GM12878 (cell line): ENCODE results near the gene ANKRD31. TPM values are rescaled to one million over a fixed set of nuclear protein-coding genes. Genes with fewer than 3 reads are reported as not detected.

Experiments used
- ATAC-seq: fragments of 200-7000 bp; cut with Tn5 transposase; 3 replicates; pipeline ENCODE4 v1.9.1; 2020; ENCODE audit warnings: mild to moderate bottlenecking, moderate library complexity
- BruUV-seq: library from RNA; stranded (reverse); fragments of 400-500 nt; replicated peaks from 2 replicates; lab custom pipeline; 2021; lab: Mats Ljungman, UMichigan
- CTCF ChIA-PET: fragments of 300-600 bp; sonication (Branson Sonifier 250); formaldehyde crosslinking; extraction: SDS; loops from one replicate; lab custom pipeline; 2021; ENCODE audit warnings: inconsistent platforms; lab: Yijun Ruan, JAX
- POLR2A ChIA-PET: fragments of 350-600 bp; formaldehyde crosslinking; extraction: SDS; loops from one replicate; lab custom pipeline; 2021; ENCODE audit warnings: inconsistent platforms; lab: Charles Lee
- RAD21 ChIA-PET: fragments of 300-600 bp; sonication (Branson Sonifier 250); formaldehyde crosslinking; loops from one replicate; lab custom pipeline; 2023; ENCODE audit warnings: antibody characterized with exemption; ENCODE audit not compliant: unreplicated experiment; lab: Charles Lee
- SMC1A ChIA-PET: fragments of 300-600 bp; sonication (Branson Sonifier 250); formaldehyde crosslinking; loops from one replicate; lab custom pipeline; 2023; ENCODE audit not compliant: unreplicated experiment, uncharacterized antibody; lab: Charles Lee
- DNase-seq: peaks from one replicate; pipeline ENCODE4 v3.0.0-alpha.2; 2011; ENCODE audit warnings: low read depth, low spot score
- FAIRE-seq: peaks from 3 replicates; lab custom pipeline; 2011; peaks lifted over from hg19 to GRCh38; lab: Jason Lieb, UNC
- H2AFZ ChIP-seq: 2 replicates; pipeline ENCODE4 v1.6.0; 2011; ENCODE audit warnings: low read depth, low read length, control low read depth; ENCODE audit not compliant: control insufficient read depth
- H3K27ac ChIP-seq: 2 replicates; pipeline ENCODE4 v1.5.1; 2011; ENCODE audit warnings: control low read depth; ENCODE audit not compliant: control insufficient read depth, insufficient read depth
- H3K27me3 ChIP-seq, 2 experiments: replicated peaks in 1 of 2; 2 replicates each; pipeline versions ENCODE4 v1.6.0 to v1.6.1; 2011; ENCODE audit warnings: low read length in 1 of 2; ENCODE audit not compliant: control insufficient read depth in 2 of 2, insufficient read depth in 2 of 2
- H3K36me3 ChIP-seq, 2 experiments: 2 replicates each; pipeline ENCODE4 v1.5.1; 2011; ENCODE audit warnings: low read length in 1 of 2; ENCODE audit not compliant: control insufficient read depth in 2 of 2, insufficient read depth in 2 of 2
- H3K4me1 ChIP-seq: 2 replicates; pipeline ENCODE4 v1.6.1; 2011; ENCODE audit warnings: mild to moderate bottlenecking, low read length, moderate library complexity, mixed read lengths; ENCODE audit not compliant: control insufficient read depth, insufficient read depth
- H3K4me2 ChIP-seq: 2 replicates; pipeline ENCODE4 v1.6.0; 2011; ENCODE audit warnings: control low read depth; ENCODE audit not compliant: control insufficient read depth, insufficient read depth
- H3K4me3 ChIP-seq: fragments of 200-600 bp; sonication (generic); 2 replicates; pipeline ENCODE4 v1.5.1; 2016
- H3K79me2 ChIP-seq: 2 replicates; pipeline ENCODE4 v1.6.0; 2011; ENCODE audit warnings: low read length; ENCODE audit not compliant: control insufficient read depth, insufficient read depth
- H3K9ac ChIP-seq: 2 replicates; pipeline ENCODE4 v1.8.0; 2011; ENCODE audit warnings: low read length, control low read depth, mixed read lengths; ENCODE audit not compliant: control insufficient read depth, insufficient read depth
- H3K9me3 ChIP-seq: replicated peaks from 3 replicates; pipeline ENCODE4 v1.5.1; 2011; ENCODE audit warnings: mild to moderate bottlenecking, low read length; ENCODE audit not compliant: control insufficient read depth, insufficient read depth
- H4K20me1 ChIP-seq: 2 replicates; pipeline ENCODE4 v1.6.0; 2011; ENCODE audit not compliant: control insufficient read depth, insufficient read depth
- ATF7 ChIP-seq: fragments of 450-650 bp; IDR thresholded peaks from 2 replicates; pipeline ENCODE4 v1.6.1; 2016; ENCODE audit warnings: low read depth, mild to moderate bottlenecking
- BMI1 ChIP-seq: fragments of 450-650 bp; IDR thresholded peaks from 2 replicates; pipeline ENCODE4 v1.6.1; 2016; ENCODE audit warnings: mild to moderate bottlenecking, moderate library complexity, borderline replicate concordance
- CREB1 ChIP-seq: IDR thresholded peaks from 2 replicates; pipeline ENCODE4 v1.6.1; 2012; ENCODE audit warnings: low read depth, mild to moderate bottlenecking, inconsistent platforms
- EED ChIP-seq: sonication (generic); IDR thresholded peaks from 2 replicates; pipeline ENCODE4 v1.6.1; 2016; ENCODE audit warnings: antibody characterized with exemption, low read depth
- ETV6 ChIP-seq, 2 experiments: fragments of 450-650 bp in 1 of 2; IDR thresholded peaks in 1 of 2; conservative IDR thresholded peaks in 1 of 2; 2 replicates each; pipeline ENCODE4 v1.6.1; 2014; ENCODE audit warnings: antibody characterized with exemption in 1 of 2, borderline replicate concordance in 1 of 2, low read depth in 1 of 2, mild to moderate bottlenecking in 1 of 2, moderate library complexity in 1 of 2
- JUNB ChIP-seq: IDR thresholded peaks from 2 replicates; pipeline ENCODE4 v1.6.1; 2016; ENCODE audit warnings: antibody characterized with exemption, mild to moderate bottlenecking
- WGBS: methylation state at CpG from one replicate; pipeline ENCODE4 v1.1.6; 2016; ENCODE audit warnings: low lambda C conversion rate; ENCODE audit not compliant: insufficient replicate concordance, insufficient coverage; ENCODE audit errors: missing lambda C conversion rate; 5-methylcytosine and 5-hydroxymethylcytosine counted together
- in situ Hi-C: fragments of 300-500 bp; cut with MboI; formaldehyde crosslinking; loops from 9 replicates; pipeline ENCODE4 v1.14.3; 2018; ENCODE audit warnings: mixed read lengths
- intact Hi-C: fragments of 100-400 bp; cut with micrococcal nuclease; formaldehyde crosslinking; loops from one replicate; pipeline ENCODE4 v1.14.2; 2022; ENCODE audit not compliant: unreplicated experiment
- polyA plus RNA-seq, 11 experiments: library from polyadenylated mRNA; depleted of rRNA in 4 of 11; unstranded in 6 of 11; stranded (reverse) in 5 of 11; fragments of >200 nt; fragmentation: Nextera tagmentation in 4 of 11; fragmentation: Illumina TruSeq in 1 of 11; extraction: Ambion mirVana in 4 of 11; extraction: Trizol in 1 of 11; gene quantifications; 1 replicate in 1 of 11; 2 replicates in 10 of 11; pipeline versions ENCODE4 v1.2.1 to v1.2.3, GENCODE V29; 2011 to 2016; ENCODE audit warnings: inconsistent platforms in 2 of 11, missing spikeins in 2 of 11, low read depth in 1 of 11
- total RNA-seq, 4 experiments: library from RNA; depleted of rRNA in 3 of 4; stranded (reverse); fragments of >200 nt in 3 of 4; fragmentation: Illumina TruSeq in 1 of 4; extraction: Trizol in 1 of 4; gene quantifications; 2 replicates each; pipeline versions ENCODE4 v1.2.1 to v1.2.3, GENCODE V29; 2013 to 2021
- TF ChIP-seq, protein P1 (sequence below): IDR thresholded peaks from 2 replicates; pipeline ENCODE4 v1.6.1; 2012; ENCODE audit warnings: improper control_type of control experiment, low read depth, low read length; ENCODE audit not compliant: insufficient replicate concordance
- TF ChIP-seq, protein P2 (sequence below): IDR thresholded peaks from 2 replicates; pipeline ENCODE4 v1.6.1; 2011; ENCODE audit warnings: low read depth, mild to moderate bottlenecking, low read length, moderate library complexity, borderline replicate concordance; ENCODE audit errors: extremely low read depth
- TF ChIP-seq, protein P3 (sequence below): fragments of 150-350 bp; IDR thresholded peaks from 2 replicates; pipeline ENCODE4 v1.6.1; 2016; ENCODE audit warnings: low read depth, low read length
- TF ChIP-seq, protein P4 (sequence below): IDR thresholded peaks from 2 replicates; pipeline ENCODE4 v1.6.1; 2011; ENCODE audit warnings: borderline replicate concordance, low read depth, mild to moderate bottlenecking, moderate library complexity, mixed read lengths, low read length; ENCODE audit not compliant: insufficient read depth; ENCODE audit errors: extremely low read length

Gene ANKRD31
- total and polyA plus RNA-seq, 10 of the 15 experiments (the other 5 are each of a cell fraction or from before 2014, with no cell fraction given): under 0.01 to 0.10 (median 0.04) TPM; not detected in 3

DNA sequence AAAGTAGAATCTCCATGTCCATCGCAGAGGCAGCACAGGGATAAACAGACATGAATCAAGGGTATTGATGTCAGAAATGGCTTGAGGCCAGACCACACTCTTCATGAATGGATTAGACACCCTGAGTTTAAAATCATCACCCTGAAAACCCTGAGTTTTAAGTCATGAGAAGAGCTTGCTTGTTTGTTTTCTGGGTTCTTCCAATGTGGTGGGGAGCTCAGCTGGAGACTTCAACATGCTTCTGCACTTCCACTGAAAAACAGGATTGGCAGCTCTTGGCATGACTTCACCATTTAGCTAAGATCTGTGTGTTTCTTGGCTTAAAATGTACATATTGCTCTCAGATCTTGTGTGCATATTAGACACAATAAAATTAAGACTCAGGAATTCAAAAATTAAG is 194.2 kb downstream of the ANKRD31 start:
- Histone ChIP-seq H3K4me1 (peaks cover 4% of the 10 kb centered on the region; the same call in 1 of the 2 replicates), H3K27ac (no peak overlapping the region), H4K20me1 (no peaks in the 10 kb centered on the region), H3K9ac (no peak overlapping the region)
- ChIA-PET POLR2A (no interaction called here), CTCF (no interaction called here)
- TF ChIP-seq BMI1: no peak
- TF ChIP-seq, protein P1, sequence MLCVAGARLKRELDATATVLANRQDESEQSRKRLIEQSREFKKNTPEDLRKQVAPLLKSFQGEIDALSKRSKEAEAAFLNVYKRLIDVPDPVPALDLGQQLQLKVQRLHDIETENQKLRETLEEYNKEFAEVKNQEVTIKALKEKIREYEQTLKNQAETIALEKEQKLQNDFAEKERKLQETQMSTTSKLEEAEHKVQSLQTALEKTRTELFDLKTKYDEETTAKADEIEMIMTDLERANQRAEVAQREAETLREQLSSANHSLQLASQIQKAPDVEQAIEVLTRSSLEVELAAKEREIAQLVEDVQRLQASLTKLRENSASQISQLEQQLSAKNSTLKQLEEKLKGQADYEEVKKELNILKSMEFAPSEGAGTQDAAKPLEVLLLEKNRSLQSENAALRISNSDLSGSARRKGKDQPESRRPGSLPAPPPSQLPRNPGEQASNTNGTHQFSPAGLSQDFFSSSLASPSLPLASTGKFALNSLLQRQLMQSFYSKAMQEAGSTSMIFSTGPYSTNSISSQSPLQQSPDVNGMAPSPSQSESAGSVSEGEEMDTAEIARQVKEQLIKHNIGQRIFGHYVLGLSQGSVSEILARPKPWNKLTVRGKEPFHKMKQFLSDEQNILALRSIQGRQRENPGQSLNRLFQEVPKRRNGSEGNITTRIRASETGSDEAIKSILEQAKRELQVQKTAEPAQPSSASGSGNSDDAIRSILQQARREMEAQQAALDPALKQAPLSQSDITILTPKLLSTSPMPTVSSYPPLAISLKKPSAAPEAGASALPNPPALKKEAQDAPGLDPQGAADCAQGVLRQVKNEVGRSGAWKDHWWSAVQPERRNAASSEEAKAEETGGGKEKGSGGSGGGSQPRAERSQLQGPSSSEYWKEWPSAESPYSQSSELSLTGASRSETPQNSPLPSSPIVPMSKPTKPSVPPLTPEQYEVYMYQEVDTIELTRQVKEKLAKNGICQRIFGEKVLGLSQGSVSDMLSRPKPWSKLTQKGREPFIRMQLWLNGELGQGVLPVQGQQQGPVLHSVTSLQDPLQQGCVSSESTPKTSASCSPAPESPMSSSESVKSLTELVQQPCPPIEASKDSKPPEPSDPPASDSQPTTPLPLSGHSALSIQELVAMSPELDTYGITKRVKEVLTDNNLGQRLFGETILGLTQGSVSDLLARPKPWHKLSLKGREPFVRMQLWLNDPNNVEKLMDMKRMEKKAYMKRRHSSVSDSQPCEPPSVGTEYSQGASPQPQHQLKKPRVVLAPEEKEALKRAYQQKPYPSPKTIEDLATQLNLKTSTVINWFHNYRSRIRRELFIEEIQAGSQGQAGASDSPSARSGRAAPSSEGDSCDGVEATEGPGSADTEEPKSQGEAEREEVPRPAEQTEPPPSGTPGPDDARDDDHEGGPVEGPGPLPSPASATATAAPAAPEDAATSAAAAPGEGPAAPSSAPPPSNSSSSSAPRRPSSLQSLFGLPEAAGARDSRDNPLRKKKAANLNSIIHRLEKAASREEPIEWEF: no peak
- TF ChIP-seq, protein P2, sequence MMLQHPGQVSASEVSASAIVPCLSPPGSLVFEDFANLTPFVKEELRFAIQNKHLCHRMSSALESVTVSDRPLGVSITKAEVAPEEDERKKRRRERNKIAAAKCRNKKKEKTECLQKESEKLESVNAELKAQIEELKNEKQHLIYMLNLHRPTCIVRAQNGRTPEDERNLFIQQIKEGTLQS: no peak
- no peak for TF ChIP-seq JUNB
- no peak for TF ChIP-seq ETV6 (conservative IDR thresholded peaks at IDR 0.05 in 1 of 2, IDR thresholded peaks at IDR 0.05 in 1 of 2; ENCODE audit: borderline replicate concordance in 1 of 2, low read depth in 1 of 2)
- TF ChIP-seq EED: no peak
- TF ChIP-seq, protein P3, sequence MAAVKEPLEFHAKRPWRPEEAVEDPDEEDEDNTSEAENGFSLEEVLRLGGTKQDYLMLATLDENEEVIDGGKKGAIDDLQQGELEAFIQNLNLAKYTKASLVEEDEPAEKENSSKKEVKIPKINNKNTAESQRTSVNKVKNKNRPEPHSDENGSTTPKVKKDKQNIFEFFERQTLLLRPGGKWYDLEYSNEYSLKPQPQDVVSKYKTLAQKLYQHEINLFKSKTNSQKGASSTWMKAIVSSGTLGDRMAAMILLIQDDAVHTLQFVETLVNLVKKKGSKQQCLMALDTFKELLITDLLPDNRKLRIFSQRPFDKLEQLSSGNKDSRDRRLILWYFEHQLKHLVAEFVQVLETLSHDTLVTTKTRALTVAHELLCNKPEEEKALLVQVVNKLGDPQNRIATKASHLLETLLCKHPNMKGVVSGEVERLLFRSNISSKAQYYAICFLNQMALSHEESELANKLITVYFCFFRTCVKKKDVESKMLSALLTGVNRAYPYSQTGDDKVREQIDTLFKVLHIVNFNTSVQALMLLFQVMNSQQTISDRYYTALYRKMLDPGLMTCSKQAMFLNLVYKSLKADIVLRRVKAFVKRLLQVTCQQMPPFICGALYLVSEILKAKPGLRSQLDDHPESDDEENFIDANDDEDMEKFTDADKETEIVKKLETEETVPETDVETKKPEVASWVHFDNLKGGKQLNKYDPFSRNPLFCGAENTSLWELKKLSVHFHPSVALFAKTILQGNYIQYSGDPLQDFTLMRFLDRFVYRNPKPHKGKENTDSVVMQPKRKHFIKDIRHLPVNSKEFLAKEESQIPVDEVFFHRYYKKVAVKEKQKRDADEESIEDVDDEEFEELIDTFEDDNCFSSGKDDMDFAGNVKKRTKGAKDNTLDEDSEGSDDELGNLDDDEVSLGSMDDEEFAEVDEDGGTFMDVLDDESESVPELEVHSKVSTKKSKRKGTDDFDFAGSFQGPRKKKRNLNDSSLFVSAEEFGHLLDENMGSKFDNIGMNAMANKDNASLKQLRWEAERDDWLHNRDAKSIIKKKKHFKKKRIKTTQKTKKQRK: no peak
- TF ChIP-seq, protein P4, sequence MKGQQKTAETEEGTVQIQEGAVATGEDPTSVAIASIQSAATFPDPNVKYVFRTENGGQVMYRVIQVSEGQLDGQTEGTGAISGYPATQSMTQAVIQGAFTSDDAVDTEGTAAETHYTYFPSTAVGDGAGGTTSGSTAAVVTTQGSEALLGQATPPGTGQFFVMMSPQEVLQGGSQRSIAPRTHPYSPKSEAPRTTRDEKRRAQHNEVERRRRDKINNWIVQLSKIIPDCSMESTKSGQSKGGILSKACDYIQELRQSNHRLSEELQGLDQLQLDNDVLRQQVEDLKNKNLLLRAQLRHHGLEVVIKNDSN: no peak
- TF ChIP-seq CREB1: no peak
- TF ChIP-seq ATF7: no peak
- TF ChIP-seq, all 136 proteins: peak for 0
- in situ Hi-C loops (no loop called here), intact Hi-C loops (loop anchor here (10.0 kb wide), 1 partner anchor 632 kb away; no protein-coding TSS in a partner anchor)
- BruUV-seq: no TSS peak
- no peaks in the 10 kb centered on the region for H3K79me2 ChIP-seq
- no peaks in the 10 kb centered on the region for H3K36me3 ChIP-seq
- DNase-seq: no peak
- no peak for ATAC-seq
- WGBS: 42% methylated on average over 1 of the region's 1 CpG
- no peak overlapping the region for H2AFZ ChIP-seq
- 0 out of 4 replicates have a peak, but pooled peaks cover 0 to 3% of the 10 kb centered on the region in 2 experiments for H3K27me3 ChIP-seq
- H3K9me3 ChIP-seq: no peaks in the 10 kb centered on the region
- H3K4me3 ChIP-seq: no peak overlapping the region
- ChIA-PET SMC1A (no interaction called here), RAD21 (no interaction called here)
- no peak overlapping the region for H3K4me2 ChIP-seq
- no peak for FAIRE-seq
